Endothelial cell (in vitro differentiated cells): ENCODE results near the gene FTH1. TPM values are rescaled to one million over a fixed set of nuclear protein-coding genes. Genes with fewer than 3 reads are reported as not detected.

Experiments used
- DNase-seq: peaks from one replicate; pipeline ENCODE4 v3.0.0; 2021; ENCODE audit warnings: low spot score
- H3K27ac Mint-ChIP-seq: one replicate; pipeline ENCODE4 v1.8.0; 2021; ENCODE audit warnings: mixed read lengths, inconsistent platforms; ENCODE audit not compliant: unreplicated experiment
- H3K27me3 Mint-ChIP-seq: one replicate; pipeline ENCODE4 v1.8.0; 2021; ENCODE audit warnings: mild to moderate bottlenecking, moderate library complexity, mixed read lengths, inconsistent platforms; ENCODE audit not compliant: unreplicated experiment
- H3K36me3 Mint-ChIP-seq: one replicate; pipeline ENCODE4 v1.8.0; 2021; ENCODE audit warnings: mild to moderate bottlenecking, low read depth, mixed read lengths, inconsistent platforms; ENCODE audit not compliant: unreplicated experiment
- H3K4me1 Mint-ChIP-seq: one replicate; pipeline ENCODE4 v1.8.0; 2021; ENCODE audit warnings: mild to moderate bottlenecking, mixed read lengths, inconsistent platforms; ENCODE audit not compliant: unreplicated experiment
- H3K4me3 Mint-ChIP-seq: one replicate; pipeline ENCODE4 v1.8.0; 2021; ENCODE audit warnings: mild to moderate bottlenecking, mixed read lengths, inconsistent platforms; ENCODE audit not compliant: unreplicated experiment
- H3K9me3 Mint-ChIP-seq: one replicate; pipeline ENCODE4 v1.8.0; 2021; ENCODE audit warnings: mixed read lengths, inconsistent platforms; ENCODE audit not compliant: unreplicated experiment
- total RNA-seq: library from RNA; stranded (reverse); fragmentation: NEBNext Ultra II Directional; extraction: Animal tissue kit (Norgen Biotek cat#: 25700); gene quantifications from one replicate; pipeline ENCODE4 v1.2.1, GENCODE V29; 2021; ENCODE audit not compliant: unreplicated experiment
- TF ChIP-seq, protein P1 (sequence below): fragments of 200-600 bp; sonication (generic); IDR thresholded peaks from one replicate; pipeline ENCODE4 v1.5.0; 2021; ENCODE audit warnings: antibody characterized with exemption; ENCODE audit not compliant: unreplicated experiment

FTH1 gene
- total RNA-seq, 1 donor from 2014 or later: 837 TPM

DNA sequence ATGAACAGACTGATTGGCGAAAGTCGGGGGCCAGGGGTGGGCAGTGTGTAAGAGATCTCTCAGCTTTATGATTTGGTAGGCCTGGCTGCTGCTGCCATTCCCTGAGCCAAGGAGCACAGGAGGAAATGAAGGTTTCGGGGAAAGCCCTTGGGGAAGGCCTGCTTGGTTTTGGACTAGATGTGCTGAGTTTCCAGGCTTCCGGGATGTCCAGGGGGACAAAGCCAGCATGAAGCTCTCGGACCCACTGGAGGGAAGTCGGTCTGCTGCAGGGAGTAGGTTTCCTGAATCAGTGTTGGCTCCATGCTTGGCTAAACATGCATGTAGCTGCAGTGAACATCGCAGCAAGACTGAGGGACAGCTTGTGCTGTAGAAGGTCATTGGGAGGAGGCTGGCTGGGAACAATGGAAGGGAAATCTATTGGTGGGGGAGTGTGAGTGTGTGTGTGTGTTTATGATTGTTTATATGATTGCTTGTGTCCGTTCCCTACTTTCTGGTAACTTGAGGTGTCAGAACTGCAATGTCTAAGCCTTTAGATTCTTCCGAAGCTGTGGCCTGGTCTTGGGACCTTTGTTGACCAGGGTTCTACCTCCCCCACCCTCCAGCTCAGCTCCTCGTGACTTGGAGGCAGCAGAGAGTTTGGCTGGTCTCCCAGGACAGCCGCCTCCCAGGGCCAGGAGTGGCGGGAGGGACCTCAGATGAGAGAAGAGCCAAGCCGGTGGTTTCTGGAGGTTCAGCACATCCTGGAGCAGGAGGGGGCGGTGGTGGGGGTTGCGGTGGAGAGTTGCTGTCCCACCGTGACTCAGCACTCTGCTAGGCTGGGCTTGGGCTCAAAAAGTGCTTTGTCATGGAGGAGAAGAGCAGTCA, 4.0 kb upstream of the FTH1 start:
- H3K4me1 Mint-ChIP-seq: peaks cover 29% of the 10 kb centered on the region
- H3K27ac Mint-ChIP-seq: peak overlapping the region; percentile 89
- peaks cover under 1% of the 10 kb centered on the region for H3K36me3 Mint-ChIP-seq
- TF ChIP-seq, protein P1, sequence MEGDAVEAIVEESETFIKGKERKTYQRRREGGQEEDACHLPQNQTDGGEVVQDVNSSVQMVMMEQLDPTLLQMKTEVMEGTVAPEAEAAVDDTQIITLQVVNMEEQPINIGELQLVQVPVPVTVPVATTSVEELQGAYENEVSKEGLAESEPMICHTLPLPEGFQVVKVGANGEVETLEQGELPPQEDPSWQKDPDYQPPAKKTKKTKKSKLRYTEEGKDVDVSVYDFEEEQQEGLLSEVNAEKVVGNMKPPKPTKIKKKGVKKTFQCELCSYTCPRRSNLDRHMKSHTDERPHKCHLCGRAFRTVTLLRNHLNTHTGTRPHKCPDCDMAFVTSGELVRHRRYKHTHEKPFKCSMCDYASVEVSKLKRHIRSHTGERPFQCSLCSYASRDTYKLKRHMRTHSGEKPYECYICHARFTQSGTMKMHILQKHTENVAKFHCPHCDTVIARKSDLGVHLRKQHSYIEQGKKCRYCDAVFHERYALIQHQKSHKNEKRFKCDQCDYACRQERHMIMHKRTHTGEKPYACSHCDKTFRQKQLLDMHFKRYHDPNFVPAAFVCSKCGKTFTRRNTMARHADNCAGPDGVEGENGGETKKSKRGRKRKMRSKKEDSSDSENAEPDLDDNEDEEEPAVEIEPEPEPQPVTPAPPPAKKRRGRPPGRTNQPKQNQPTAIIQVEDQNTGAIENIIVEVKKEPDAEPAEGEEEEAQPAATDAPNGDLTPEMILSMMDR: no peak
- peak; percentile 61 for DNase-seq
- peak overlapping the region; percentile 71 for H3K4me3 Mint-ChIP-seq
- H3K27me3 Mint-ChIP-seq: peaks cover 8% of the 10 kb centered on the region
- no peaks in the 10 kb centered on the region for H3K9me3 Mint-ChIP-seq

DNA sequence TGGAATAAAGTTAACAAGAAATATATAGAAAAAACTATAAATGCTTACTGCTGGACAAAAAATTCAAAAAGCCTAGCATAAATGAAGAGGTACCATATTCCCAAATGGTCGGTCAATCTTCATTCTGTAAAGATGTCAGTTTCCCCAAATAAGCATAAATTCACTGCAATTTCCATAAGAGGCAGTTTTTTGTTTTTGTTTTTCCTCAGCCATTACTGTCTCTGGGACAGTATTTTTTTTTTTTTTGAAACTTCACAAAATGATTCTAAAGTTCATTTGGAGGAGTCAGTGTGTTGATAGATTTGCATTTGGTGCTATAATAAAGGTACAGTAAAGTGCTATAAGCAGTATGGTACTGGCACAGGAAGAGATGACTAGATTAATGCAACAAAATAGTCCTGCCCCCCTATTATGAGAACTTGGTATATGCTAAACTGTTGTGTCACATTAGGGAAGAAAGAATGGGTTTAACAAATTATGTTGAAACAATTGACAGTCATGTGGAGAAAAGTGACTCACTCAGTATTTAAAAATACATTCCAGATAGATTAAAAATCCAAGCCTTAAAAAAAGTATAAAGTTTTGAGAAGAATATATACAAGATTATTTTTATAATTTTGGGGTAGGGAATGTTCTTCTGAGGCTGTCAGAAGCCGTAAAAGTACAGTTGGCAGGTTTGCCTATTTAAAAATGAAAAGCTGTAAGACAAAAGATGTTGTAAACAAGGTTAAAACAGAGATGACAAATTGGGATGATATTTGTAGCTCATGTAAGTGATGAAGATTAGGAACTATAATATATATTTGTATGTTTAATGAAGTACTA, 2.6 kb upstream of the FTH1 start:
- H3K9me3 Mint-ChIP-seq: no peaks in the 10 kb centered on the region
- H3K4me3 Mint-ChIP-seq: no peak overlapping the region
- peaks cover 39% of the 10 kb centered on the region for H3K4me1 Mint-ChIP-seq
- TF ChIP-seq, protein P1: no peak
- H3K36me3 Mint-ChIP-seq: peaks cover 7% of the 10 kb centered on the region
- no peak overlapping the region for H3K27ac Mint-ChIP-seq
- no peak for DNase-seq
- H3K27me3 Mint-ChIP-seq: peaks cover 8% of the 10 kb centered on the region

DNA sequence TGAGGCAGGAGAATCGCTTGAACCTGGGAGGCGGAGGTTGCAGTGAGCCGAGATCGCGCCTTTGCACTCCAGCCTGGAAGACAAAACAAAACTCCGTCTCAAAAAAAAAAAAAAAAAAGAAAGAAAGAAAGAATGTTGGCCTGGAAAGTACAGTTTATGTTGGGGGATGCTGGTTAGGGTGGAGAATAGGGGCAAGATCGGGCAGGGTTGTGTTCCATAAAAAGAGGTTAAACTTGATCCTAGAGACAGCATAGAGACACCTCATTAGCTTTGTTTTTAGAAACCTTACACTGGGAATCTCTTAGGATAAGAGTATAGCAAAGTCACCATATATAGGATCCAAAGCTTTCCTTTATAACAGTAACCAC, 1.9 kb upstream of the FTH1 start:
- DNase-seq: no peak
- H3K4me3 Mint-ChIP-seq: peak overlapping the region; percentile 24
- no peaks in the 10 kb centered on the region for H3K9me3 Mint-ChIP-seq
- peaks cover 40% of the 10 kb centered on the region for H3K4me1 Mint-ChIP-seq
- TF ChIP-seq, protein P1: no peak
- H3K27me3 Mint-ChIP-seq: peaks cover 8% of the 10 kb centered on the region
- H3K36me3 Mint-ChIP-seq: peaks cover 14% of the 10 kb centered on the region
- H3K27ac Mint-ChIP-seq: no peak overlapping the region

DNA sequence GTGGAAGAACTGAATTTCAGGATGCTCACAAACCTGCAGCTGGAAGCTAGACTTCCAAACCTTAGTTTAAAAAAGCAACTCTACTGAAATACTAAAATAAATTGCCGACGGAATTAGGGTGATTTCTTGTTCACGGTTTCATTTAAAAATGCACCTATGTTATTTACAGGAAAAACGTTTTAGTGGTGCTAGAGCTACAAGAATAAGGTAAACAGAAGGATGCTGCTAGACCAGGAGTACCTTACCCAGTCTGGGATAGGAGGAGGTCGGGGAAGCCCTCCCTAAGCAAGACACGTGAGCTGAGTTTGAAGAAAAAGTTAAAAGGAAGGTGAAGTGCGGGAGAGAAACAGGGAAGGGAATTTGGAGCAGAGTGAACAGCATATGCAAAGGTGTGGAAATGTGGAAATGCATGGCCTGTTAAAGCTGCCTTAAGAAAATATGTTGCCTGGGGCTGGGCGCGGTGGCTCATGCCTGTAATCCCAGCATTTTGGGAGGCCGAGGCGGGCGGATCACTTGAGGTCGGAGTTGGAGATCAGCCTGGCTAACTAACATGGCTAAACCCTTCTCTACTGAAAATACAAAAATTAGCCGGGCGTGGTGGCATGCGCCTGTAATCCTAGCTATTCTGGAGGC, 1.4 kb upstream of the FTH1 start:
- Mint-ChIP-seq H3K4me3 (peak overlapping the region; percentile 90), H3K9me3 (no peaks in the 10 kb centered on the region), H3K4me1 (peaks cover 44% of the 10 kb centered on the region), H3K27ac (no peak overlapping the region), H3K27me3 (peaks cover 8% of the 10 kb centered on the region), H3K36me3 (peaks cover 19% of the 10 kb centered on the region)
- TF ChIP-seq, protein P1: no peak
- DNase-seq: no peak
